Endothelial cell of umbilical vein (primary cell): Measurements from ENCODE around the gene TMPRSS4. TPM values are rescaled to one million over a fixed set of nuclear protein-coding genes. Genes with fewer than 3 reads are reported as not detected.

Source experiments
- BruUV-seq: library from RNA; stranded (reverse); fragments of 400-500 nt; replicated peaks from 2 replicates; lab custom pipeline; 2021; lab: Mats Ljungman, UMichigan
- CTCF ChIA-PET: fragments of 300-600, 350-600 bp; sonication (Branson Sonifier 250); formaldehyde crosslinking; loops from one replicate; lab custom pipeline; 2021; ENCODE audit warnings: antibody characterized with exemption, inconsistent platforms; lab: Charles Lee
- POLR2A ChIA-PET: fragments of 300-600, 350-600 bp; sonication (Branson Sonifier 250); formaldehyde crosslinking; loops from one replicate; lab custom pipeline; 2021; ENCODE audit warnings: antibody characterized with exemption, inconsistent platforms; lab: Charles Lee
- DNase-seq: peaks from one replicate; pipeline ENCODE4 v3.0.0-alpha.2; 2011; ENCODE audit warnings: low read depth, low spot score
- FAIRE-seq: peaks from 2 replicates; lab custom pipeline; 2011; peaks lifted over from hg19 to GRCh38; lab: Jason Lieb, UNC
- H2AFZ ChIP-seq: 2 replicates; pipeline ENCODE4 v1.6.0; 2012; ENCODE audit warnings: low read depth, low read length, control low read depth, inconsistent platforms
- H3K27ac ChIP-seq: 2 replicates; pipeline ENCODE4 v1.5.1; 2011; ENCODE audit warnings: low read depth, mild to moderate bottlenecking, control low read depth, low read length, moderate library complexity; ENCODE audit not compliant: insufficient read depth
- H3K27me3 ChIP-seq, 2 experiments: 2 replicates each; pipeline versions ENCODE4 v1.6.0 to v1.6.1; 2011; ENCODE audit warnings: low read length in 2 of 2, mixed read lengths in 1 of 2; ENCODE audit not compliant: control insufficient read depth in 2 of 2, insufficient read depth in 2 of 2
- H3K36me3 ChIP-seq, 2 experiments: 2 replicates in 1 of 2; 3 replicates in 1 of 2; pipeline ENCODE4 v1.5.1; 2011; ENCODE audit warnings: low read length in 2 of 2, mild to moderate bottlenecking in 1 of 2, moderate library complexity in 1 of 2; ENCODE audit not compliant: control insufficient read depth in 2 of 2, insufficient read depth in 2 of 2; ENCODE audit errors: extremely low read depth in 1 of 2
- H3K4me1 ChIP-seq: 3 replicates; pipeline ENCODE4 v1.5.1; 2011; ENCODE audit warnings: mild to moderate bottlenecking, low read length; ENCODE audit not compliant: control insufficient read depth, insufficient read depth; ENCODE audit errors: extremely low read depth
- H3K4me2 ChIP-seq: 2 replicates; pipeline ENCODE4 v1.6.1; 2011; ENCODE audit warnings: low read length, control low read depth, mixed read lengths; ENCODE audit not compliant: insufficient read depth
- H3K4me3 ChIP-seq, 3 experiments: fragments of 200-600 bp in 1 of 3; sonication (generic), shearing (Covaris generic) in 1 of 3; replicated peaks in 1 of 3; 2 replicates each; pipeline ENCODE4 v1.5.1; 2011 to 2016; ENCODE audit warnings: control low read depth in 3 of 3, low read length in 3 of 3, mild to moderate bottlenecking in 2 of 3, inconsistent platforms in 1 of 3, low read depth in 1 of 3, moderate library complexity in 1 of 3; ENCODE audit not compliant: insufficient read depth in 1 of 3
- H3K79me2 ChIP-seq: 2 replicates; pipeline ENCODE4 v1.6.0; 2012; ENCODE audit warnings: low read length, inconsistent platforms; ENCODE audit not compliant: control insufficient read depth, insufficient read depth
- H3K9ac ChIP-seq: replicated peaks from 2 replicates; pipeline ENCODE3; 2011; ENCODE audit warnings: low read length, control low read depth; ENCODE audit not compliant: insufficient read depth; ENCODE audit errors: extremely low read depth
- H3K9me1 ChIP-seq: replicated peaks from 3 replicates; pipeline ENCODE4 v1.6.0; 2011; ENCODE audit warnings: mild to moderate bottlenecking, low read length; ENCODE audit not compliant: control insufficient read depth, insufficient read depth; ENCODE audit errors: extremely low read depth
- H3K9me3 ChIP-seq: replicated peaks from 2 replicates; pipeline ENCODE4 v1.5.1; 2012; ENCODE audit warnings: low read length, inconsistent platforms; ENCODE audit not compliant: control insufficient read depth, insufficient read depth
- H4K20me1 ChIP-seq: replicated peaks from 2 replicates; pipeline ENCODE3; 2011; ENCODE audit warnings: mild to moderate bottlenecking, low read length; ENCODE audit not compliant: control insufficient read depth, insufficient read depth; ENCODE audit errors: extremely low read depth
- EZH2 ChIP-seq: IDR thresholded peaks from 2 replicates; pipeline ENCODE4 v1.6.1; 2012; ENCODE audit warnings: borderline replicate concordance, low read depth, mild to moderate bottlenecking, moderate library complexity, low read length, inconsistent platforms; ENCODE audit not compliant: severe bottlenecking
- FOS ChIP-seq: IDR thresholded peaks from 2 replicates; pipeline ENCODE4 v1.6.1; 2011; ENCODE audit warnings: mild to moderate bottlenecking, low read length, moderate library complexity, borderline replicate concordance; ENCODE audit not compliant: insufficient read depth
- GATA2 ChIP-seq: IDR thresholded peaks from 2 replicates; pipeline ENCODE4 v1.7.0; 2011; ENCODE audit warnings: low read depth, mild to moderate bottlenecking, moderate library complexity, mixed read lengths, low read length; ENCODE audit not compliant: insufficient read length, insufficient read depth
- JUN ChIP-seq: IDR thresholded peaks from 2 replicates; pipeline ENCODE4 v1.6.1; 2011; ENCODE audit warnings: borderline replicate concordance, low read depth; ENCODE audit not compliant: insufficient read length, insufficient read depth
- MAX ChIP-seq: IDR thresholded peaks from 2 replicates; pipeline ENCODE4 v1.6.1; 2011; ENCODE audit not compliant: insufficient read depth, insufficient read length
- MYC ChIP-seq: IDR thresholded peaks from one replicate; pipeline ENCODE4 v1.6.1; 2011; ENCODE audit warnings: mild to moderate bottlenecking, low read depth, low read length
- POLR2A ChIP-seq: IDR thresholded peaks from 2 replicates; pipeline ENCODE4 v1.6.1; 2012; ENCODE audit warnings: low read depth, mild to moderate bottlenecking, control low read depth, low read length
- POLR2AphosphoS5 ChIP-seq: IDR thresholded peaks from 2 replicates; pipeline ENCODE4 v1.6.1; 2012; ENCODE audit warnings: low read depth, mild to moderate bottlenecking, control low read depth, low read length, moderate library complexity; ENCODE audit not compliant: insufficient read depth
- dilution Hi-C: fragments of 300-500 bp; cut with MboI; formaldehyde crosslinking; loops from one replicate; pipeline ENCODE4 v1.15.0; 2019; ENCODE audit warnings: low sequenced_read_pairs; ENCODE audit not compliant: extremely low pct_ligation_motif_present
- intact Hi-C: fragments of 100-400 bp; cut with micrococcal nuclease; formaldehyde crosslinking; loops from one replicate; pipeline ENCODE4 v1.10.0; 2022
- polyA plus RNA-seq, 4 experiments: library from polyadenylated mRNA; depleted of rRNA in 3 of 4; stranded (reverse) in 3 of 4; unstranded in 1 of 4; fragments of >200 nt; gene quantifications; 2 replicates each; pipeline versions ENCODE4 v1.2.1 to v1.2.3, GENCODE V29; 2011 to 2012; ENCODE audit warnings: missing spikeins in 1 of 4
- total RNA-seq: library from RNA; stranded (reverse); gene quantifications from 2 replicates; pipeline ENCODE4 v1.2.3, GENCODE V29; 2021
- TF ChIP-seq, protein P1 (sequence below), 2 donors: IDR thresholded peaks; 1 replicate in 1 of 2; 2 replicates in 1 of 2; pipeline ENCODE4 v1.5.1; 2011; ENCODE audit warnings: low read length in 2 of 2, mild to moderate bottlenecking in 2 of 2, moderate library complexity in 2 of 2, control low read depth in 1 of 2, inconsistent platforms in 1 of 2, low read depth in 1 of 2; ENCODE audit not compliant: insufficient read depth in 1 of 2; ENCODE audit errors: extremely low read depth in 1 of 2

TMPRSS4 gene
- total and polyA plus RNA-seq, 2 donors (not counting 3 experiments of a cell fraction or from before 2014, with no cell fraction given): not detected

GRCh38 chr11:118152552-118153471 lies 75.9 kb downstream of the TMPRSS4 start, which contains the start of gene SCN4B:
SCN4B (minus strand) TSS chr11:118152823; CDS start chr11:118152673, 150 bp downstream.
- H3K9me1 ChIP-seq: no peaks in the 10 kb centered on the region
- H3K4me3 ChIP-seq: peak within 1 kb of the TSS in 2 of 3 experiments; percentile 16 to 27
- dilution Hi-C loops (no loop called here), intact Hi-C loops (no loop called here)
- no peaks in the 10 kb centered on the region for H4K20me1 ChIP-seq
- peak; percentile 83 for FAIRE-seq
- no peak within 1 kb of the TSS for H3K27ac ChIP-seq
- TF ChIP-seq EZH2 (peak; percentile 92), JUN (no peak)
- H2AFZ ChIP-seq: peak within 1 kb of the TSS; percentile 66
- no TSS peak for BruUV-seq
- H3K9ac ChIP-seq: no peak within 1 kb of the TSS
- ChIA-PET POLR2A (no interaction called here), CTCF (interaction anchor here (1.4 to 2.3 kb wide), 2 partner anchors 9 to 19 kb away, joined by 3 to 19 read pairs; no protein-coding TSS in a partner anchor)
- peak within 1 kb of the TSS; percentile 45 for H3K4me2 ChIP-seq
- H3K79me2 ChIP-seq: no peaks in the 10 kb centered on the region
- no peaks in the 10 kb centered on the region for H3K9me3 ChIP-seq
- H3K4me1 ChIP-seq: peaks cover 3% of the 10 kb centered on the region
- peaks cover 74 to 80% of the 10 kb centered on the region in 2 experiments for H3K27me3 ChIP-seq
- peak; percentile 43 for DNase-seq
- no peaks in the 10 kb centered on the region for H3K36me3 ChIP-seq

GRCh38 chr11:118153516-118153915 lies 76.6 kb downstream of the TMPRSS4 start:
- Histone ChIP-seq H3K27ac (no peak overlapping the region), H3K9ac (no peak overlapping the region), H3K4me2 (no peak overlapping the region), H4K20me1 (no peaks in the 10 kb centered on the region), H2AFZ (no peak overlapping the region), H3K27me3 (peaks cover 81 to 83% of the 10 kb centered on the region in 2 experiments), H3K79me2 (no peaks in the 10 kb centered on the region), H3K36me3 (no peaks in the 10 kb centered on the region), H3K4me1 (peaks cover 3% of the 10 kb centered on the region), H3K9me3 (no peaks in the 10 kb centered on the region), H3K9me1 (no peaks in the 10 kb centered on the region), H3K4me3 (no peak overlapping the region)
- no peak for FAIRE-seq
- dilution Hi-C loops: no loop called here
- CTCF ChIA-PET: interaction anchor here (1.4 to 2.3 kb wide), 2 partner anchors 9 to 18 kb away, joined by 3 to 19 read pairs; no protein-coding TSS in a partner anchor
- TF ChIP-seq FOS (no peak), GATA2 (no peak), POLR2A (no peak), MAX (no peak), POLR2AphosphoS5 (no peak), MYC (no peak), EZH2 (no peak), JUN (no peak)
- TF ChIP-seq, protein P1, sequence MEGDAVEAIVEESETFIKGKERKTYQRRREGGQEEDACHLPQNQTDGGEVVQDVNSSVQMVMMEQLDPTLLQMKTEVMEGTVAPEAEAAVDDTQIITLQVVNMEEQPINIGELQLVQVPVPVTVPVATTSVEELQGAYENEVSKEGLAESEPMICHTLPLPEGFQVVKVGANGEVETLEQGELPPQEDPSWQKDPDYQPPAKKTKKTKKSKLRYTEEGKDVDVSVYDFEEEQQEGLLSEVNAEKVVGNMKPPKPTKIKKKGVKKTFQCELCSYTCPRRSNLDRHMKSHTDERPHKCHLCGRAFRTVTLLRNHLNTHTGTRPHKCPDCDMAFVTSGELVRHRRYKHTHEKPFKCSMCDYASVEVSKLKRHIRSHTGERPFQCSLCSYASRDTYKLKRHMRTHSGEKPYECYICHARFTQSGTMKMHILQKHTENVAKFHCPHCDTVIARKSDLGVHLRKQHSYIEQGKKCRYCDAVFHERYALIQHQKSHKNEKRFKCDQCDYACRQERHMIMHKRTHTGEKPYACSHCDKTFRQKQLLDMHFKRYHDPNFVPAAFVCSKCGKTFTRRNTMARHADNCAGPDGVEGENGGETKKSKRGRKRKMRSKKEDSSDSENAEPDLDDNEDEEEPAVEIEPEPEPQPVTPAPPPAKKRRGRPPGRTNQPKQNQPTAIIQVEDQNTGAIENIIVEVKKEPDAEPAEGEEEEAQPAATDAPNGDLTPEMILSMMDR (IDR thresholded peaks at IDR 0.05; ENCODE audit: extremely low read depth in 1 of 2, insufficient read depth in 1 of 2, low read depth in 1 of 2, low read length in 2 of 2): no peak
- DNase-seq: no peak
- POLR2A ChIA-PET: no interaction called here
- intact Hi-C loops: no loop called here
- no TSS peak for BruUV-seq
